GM12865 (cell line): ENCODE results near the gene PSME1.

Experiments
- DNase-seq: peaks from one replicate; pipeline ENCODE4 v3.0.0; 2010; ENCODE audit warnings: low read depth
- H3K4me3 ChIP-seq: 2 replicates; pipeline ENCODE4 v1.5.1; 2011; ENCODE audit warnings: mild to moderate bottlenecking, low read depth, low read length, control low read depth
- TF ChIP-seq, protein P1 (sequence below): IDR thresholded peaks from 2 replicates; pipeline ENCODE4 v1.5.1; 2011; ENCODE audit warnings: low read length, control low read depth, low read depth, inconsistent platforms; ENCODE audit not compliant: insufficient read depth; ENCODE audit errors: missing control alignments

The PSME1 gene

DNA sequence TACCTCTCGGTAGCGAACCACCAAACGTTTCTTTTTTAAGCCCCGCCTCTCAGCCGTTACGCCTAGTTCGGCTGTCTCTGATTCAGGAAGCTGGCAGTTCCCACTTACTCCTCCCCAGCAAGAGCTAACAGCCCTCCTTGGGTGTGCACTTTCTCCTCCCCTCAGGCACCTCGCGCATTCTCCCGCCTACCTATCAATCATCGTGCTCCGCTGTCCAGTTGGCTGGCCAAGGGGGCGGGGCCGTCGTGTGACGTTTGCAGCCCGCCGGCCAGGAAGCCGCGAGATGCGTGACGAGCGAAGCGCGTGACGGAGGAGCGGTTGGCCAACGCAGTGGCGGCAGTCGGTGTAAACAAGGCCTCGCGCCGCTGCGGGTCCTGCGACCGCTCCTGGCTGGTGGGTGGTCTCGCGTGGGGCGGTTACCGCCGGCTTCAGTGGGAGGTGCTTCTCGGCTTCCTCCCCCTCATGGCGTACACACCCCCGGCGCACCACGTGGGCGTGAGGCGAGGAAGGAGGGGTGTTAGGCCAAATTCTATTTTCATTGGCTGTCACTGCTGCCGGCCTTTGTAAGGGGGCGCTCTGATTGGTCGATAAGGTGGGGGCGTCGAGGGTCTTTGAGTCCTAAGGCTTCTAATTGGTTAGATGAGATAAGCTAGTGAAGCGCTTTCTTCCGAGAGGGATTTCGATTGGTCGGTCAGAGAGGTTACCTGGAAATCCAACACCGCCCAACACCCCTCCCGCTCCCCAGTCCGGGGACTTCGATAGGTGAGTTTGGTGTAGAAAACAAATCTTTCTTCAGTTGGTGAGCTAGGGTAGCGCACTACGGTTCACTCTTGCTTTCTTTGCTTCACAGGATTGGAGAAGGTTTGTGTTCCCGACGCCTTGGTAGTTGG, 21.2 kb upstream of the PSME1 start, which contains the start of the genes DCAF11 and NRL:
Gene DCAF11 (plus strand): TSS at position 246 of the 890 bp plus-strand sequence. CDS start 818 bp downstream, outside the sequence.
Gene NRL (minus strand): TSS at position 418 of the 890 bp plus-strand sequence. CDS start 32,101 bp downstream, outside the sequence.
- TF ChIP-seq, protein P1, sequence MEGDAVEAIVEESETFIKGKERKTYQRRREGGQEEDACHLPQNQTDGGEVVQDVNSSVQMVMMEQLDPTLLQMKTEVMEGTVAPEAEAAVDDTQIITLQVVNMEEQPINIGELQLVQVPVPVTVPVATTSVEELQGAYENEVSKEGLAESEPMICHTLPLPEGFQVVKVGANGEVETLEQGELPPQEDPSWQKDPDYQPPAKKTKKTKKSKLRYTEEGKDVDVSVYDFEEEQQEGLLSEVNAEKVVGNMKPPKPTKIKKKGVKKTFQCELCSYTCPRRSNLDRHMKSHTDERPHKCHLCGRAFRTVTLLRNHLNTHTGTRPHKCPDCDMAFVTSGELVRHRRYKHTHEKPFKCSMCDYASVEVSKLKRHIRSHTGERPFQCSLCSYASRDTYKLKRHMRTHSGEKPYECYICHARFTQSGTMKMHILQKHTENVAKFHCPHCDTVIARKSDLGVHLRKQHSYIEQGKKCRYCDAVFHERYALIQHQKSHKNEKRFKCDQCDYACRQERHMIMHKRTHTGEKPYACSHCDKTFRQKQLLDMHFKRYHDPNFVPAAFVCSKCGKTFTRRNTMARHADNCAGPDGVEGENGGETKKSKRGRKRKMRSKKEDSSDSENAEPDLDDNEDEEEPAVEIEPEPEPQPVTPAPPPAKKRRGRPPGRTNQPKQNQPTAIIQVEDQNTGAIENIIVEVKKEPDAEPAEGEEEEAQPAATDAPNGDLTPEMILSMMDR: no peak
- DNase-seq: peak; percentile 100
- peak within 1 kb of the TSS; percentile 90 for H3K4me3 ChIP-seq

DNA sequence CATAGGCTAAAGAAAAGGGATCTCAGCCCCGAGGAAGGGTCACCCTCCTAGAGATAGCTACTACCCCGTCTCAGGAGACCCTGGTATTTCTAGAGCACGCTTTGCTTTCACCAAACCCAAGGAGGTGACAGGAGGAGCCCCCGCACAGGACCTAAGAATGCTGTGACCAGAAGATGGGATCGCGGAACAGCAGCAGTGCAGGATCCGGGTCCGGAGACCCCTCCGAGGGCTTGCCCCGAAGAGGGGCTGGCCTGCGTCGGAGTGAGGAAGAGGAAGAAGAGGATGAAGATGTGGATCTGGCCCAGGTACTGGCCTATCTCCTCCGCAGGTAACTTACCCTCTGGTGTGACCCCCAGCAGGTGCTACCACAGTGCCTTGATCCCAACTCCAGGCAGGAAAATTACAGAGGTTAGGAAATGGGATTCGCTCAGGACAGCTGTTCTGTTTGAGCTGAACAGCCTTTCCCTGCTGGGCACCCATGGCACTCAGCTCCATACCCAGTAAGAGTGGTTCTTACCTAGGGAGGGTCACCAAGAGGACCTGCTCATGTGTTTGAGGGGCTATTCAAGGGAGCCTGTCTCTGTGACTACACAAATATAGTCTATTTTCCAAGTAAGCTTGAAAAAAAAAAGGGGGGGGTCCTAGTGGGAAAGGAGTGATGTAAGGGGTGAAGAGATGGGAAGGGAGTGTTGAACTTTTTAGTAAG, 20.4 kb upstream of the PSME1 start:
- TF ChIP-seq, protein P1: no peak
- H3K4me3 ChIP-seq: peak overlapping the region; percentile 90
- no peak for DNase-seq

DNA sequence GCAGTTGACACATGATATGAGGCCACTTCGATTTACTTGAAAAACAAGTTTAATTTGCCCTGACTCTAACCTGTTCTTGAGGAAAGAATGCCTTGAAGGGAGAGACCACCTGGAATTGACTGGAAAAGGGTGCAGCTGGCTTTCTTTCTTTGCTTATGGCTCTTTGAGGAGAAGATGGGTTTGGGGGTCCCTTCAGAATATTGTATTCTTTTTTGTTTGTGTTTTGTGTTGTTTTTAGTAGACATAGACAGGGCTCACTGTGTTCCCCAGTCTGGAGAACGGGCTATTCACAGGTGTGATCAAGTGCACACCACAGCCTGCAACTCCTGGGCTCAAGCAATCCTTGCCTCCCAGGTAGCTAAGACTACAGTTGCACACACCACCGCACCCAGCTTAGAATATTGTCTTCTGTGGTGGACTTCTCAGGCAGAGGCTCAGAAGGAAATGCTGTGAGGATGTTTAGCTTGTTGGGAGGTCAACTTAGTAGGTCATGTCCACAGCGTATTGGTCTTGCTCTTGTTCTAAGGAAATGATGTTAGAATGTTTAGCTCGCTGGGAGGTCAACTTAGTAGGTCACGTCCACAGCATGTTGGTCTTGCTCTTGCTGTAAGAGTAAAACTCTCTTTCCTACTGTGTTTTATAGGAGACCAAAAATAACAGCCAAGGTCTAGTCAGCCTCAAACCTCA, 19.7 kb upstream of the PSME1 start:
- H3K4me3 ChIP-seq: peak overlapping the region; percentile 90
- TF ChIP-seq, protein P1: no peak
- DNase-seq: no peak

DNA sequence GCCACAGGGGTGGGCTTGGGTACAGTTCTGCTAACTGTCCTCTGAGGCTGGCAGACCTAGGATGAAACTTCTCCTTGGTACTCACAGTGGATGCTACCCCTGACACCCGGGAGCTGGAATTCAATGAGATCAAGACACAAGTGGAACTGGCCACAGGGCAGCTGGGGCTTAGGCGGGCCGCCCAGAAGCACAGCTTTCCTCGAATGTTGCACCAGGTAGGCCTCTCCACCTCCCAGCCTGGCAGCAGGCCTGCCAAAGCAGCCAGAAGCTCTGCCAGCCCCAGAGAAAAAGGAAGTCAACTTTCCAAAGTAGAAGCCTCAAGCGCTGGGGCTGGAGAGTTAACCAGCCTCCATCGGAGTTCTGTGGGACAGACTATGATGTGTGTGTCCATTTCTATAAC, 18.8 kb upstream of the PSME1 start:
- DNase-seq: no peak
- TF ChIP-seq, protein P1: no peak
- no peak overlapping the region for H3K4me3 ChIP-seq

DNA sequence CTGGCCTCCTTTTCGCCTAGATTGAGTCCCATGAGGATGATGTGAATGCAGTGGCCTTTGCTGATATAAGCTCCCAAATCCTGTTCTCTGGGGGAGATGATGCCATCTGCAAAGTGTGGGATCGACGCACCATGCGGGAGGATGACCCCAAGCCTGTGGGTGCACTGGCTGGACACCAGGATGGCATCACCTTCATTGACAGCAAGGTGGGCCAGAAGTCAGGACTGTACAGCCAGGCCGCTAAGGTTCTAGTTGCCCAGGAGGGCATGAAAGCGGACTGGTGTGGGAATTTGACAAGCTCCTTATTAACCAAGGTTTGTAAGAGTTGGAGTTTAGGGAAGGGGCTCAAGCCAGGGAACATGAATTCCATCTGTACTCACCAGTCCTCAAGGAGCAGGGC, 16.3 kb upstream of the PSME1 start:
- TF ChIP-seq, protein P1: no peak
- DNase-seq: no peak
- H3K4me3 ChIP-seq: no peak overlapping the region

DNA sequence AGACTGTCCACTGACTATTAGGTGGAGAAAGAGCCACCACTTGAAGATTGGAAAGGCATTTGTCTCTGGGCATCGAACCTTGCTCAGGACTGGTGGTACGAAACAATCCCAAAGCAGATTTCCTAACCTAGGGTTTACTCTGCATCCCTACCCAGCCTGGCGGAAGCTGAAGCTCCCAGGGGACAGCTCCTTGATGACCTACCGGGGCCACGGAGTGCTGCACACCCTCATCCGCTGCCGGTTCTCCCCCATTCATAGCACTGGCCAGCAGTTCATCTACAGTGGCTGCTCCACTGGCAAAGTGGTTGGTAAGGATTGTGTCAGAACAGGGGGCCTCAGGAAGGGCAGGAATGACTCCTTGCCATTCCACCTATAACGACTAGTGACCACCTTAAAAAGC, 14.8 kb upstream of the PSME1 start:
- TF ChIP-seq, protein P1: no peak
- H3K4me3 ChIP-seq: no peak overlapping the region
- no peak for DNase-seq
